ENCODE results near the gene DIO3.
"Not testable (repeated sequence)": the region's sequence is repeated elsewhere in the genome, so short reads cannot be mapped to it uniquely, and the experiment has no call there.

The DIO3 gene

DNA sequence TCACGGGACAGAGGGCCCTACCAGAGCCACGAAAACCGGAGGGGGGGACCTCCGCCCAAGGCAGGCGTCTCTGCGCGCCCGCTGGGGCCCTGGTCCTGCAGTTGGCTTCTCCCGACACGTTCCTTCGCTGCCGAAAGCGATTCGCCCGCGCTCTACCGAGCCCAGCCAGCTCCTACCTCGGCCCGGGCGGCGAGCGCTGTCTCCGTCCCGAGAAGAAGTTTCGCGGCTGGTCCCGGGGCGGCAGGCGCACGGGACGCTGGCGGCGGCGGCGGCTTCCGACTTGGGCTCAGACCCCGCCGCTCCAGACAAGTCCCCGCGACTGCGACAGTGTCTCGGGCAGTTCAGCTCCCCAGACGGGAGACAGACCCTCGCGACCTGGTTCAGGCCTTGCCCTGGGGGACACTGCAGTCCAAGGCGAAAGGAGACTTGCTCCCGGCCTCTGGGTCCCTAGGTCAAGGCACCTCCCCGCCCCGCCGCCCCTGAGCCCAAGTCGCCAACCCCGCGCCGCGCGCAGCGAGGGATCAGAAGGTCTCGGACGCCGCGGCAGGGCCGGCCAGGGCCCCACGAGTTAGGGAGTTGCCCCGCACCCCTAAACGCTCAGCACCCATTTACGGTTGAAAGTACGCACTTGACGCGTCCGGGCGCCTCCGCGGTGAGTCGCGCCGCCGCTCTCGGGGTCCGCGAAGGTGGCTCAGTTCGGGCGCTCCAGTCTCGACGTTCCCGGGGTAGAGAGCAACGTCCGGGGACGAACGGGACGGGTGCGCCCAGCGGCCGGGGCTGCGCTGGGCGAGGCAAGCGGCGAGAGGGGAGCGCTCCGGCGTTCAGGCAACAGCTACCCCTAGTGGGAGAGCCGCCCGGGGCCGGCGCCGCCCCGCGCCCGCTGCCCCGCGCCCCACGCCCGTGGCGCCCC is 1.4 kb upstream of the DIO3 start:
- no peak for DNase-seq

DNA sequence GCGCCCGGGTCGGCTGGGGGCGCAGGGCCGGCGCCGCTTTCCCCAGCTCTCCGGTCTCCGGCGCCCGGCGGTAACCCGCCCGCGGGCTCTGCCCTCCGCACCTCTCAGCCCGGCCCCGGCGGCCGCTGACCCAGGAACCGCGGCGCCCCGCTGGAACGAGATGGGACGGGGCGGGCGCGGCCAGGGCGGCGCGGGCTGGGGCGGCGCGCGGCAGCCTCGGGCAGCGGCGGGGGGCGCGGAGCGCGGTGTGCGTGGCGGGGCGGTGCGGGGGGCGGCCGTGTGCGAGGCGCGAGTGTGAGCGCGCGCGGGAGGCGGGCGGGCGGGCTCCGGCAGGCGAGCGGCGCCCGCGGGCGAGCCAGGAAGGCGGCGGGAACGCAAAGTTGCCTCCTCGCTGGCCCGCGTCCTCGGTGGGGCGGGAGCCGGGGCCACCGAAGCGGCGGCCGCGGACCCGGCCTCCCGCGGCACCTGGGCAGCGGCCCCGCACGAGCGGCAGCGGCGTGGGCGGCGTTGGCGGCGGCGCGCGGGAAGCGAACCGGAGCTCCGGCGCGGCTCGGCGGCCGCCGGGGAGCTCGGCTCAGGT is 671 bp upstream of the DIO3 start:
- no peak for DNase-seq

DNA sequence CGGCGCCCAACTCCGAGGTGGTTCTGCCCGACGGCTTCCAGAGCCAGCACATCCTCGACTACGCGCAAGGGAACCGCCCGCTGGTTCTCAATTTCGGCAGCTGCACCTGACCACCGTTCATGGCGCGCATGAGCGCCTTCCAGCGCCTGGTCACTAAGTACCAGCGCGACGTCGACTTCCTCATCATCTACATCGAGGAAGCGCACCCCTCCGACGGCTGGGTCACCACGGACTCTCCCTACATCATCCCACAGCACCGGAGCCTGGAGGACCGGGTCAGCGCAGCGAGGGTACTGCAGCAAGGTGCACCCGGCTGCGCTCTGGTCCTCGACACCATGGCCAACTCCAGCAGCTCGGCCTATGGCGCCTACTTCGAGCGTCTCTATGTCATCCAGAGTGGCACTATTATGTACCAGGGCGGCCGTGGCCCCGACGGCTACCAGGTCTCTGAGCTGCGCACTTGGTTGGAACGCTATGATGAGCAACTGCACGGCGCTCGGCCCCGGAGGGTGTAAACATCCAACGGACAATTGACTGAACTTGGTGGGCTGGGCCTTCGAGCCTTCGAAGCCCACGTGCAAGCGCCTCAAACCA is 699 bp downstream of the DIO3 start:
- DNase-seq, result no peak

- no peak for DNase-seq
Observed at GRCh38 chr14:101562659-101563351, 1.5 kb downstream of the DIO3 start.

DNA sequence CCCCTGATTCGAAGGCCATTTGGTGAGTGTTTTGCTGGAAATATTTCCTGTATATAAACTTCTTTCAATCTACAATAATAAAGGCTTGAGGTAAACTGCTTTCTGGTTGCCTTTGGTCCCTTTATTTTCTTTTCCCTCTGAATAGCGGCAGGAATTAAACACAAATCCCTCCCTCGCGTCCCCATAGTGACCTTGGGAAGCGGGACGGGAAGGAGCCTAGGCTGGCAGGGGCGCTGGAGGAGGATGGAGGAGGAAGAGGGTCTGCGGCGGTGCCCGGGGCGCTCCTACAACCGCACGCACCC is 2.0 kb downstream of the DIO3 start:
- DNase-seq, result no peak

DNA sequence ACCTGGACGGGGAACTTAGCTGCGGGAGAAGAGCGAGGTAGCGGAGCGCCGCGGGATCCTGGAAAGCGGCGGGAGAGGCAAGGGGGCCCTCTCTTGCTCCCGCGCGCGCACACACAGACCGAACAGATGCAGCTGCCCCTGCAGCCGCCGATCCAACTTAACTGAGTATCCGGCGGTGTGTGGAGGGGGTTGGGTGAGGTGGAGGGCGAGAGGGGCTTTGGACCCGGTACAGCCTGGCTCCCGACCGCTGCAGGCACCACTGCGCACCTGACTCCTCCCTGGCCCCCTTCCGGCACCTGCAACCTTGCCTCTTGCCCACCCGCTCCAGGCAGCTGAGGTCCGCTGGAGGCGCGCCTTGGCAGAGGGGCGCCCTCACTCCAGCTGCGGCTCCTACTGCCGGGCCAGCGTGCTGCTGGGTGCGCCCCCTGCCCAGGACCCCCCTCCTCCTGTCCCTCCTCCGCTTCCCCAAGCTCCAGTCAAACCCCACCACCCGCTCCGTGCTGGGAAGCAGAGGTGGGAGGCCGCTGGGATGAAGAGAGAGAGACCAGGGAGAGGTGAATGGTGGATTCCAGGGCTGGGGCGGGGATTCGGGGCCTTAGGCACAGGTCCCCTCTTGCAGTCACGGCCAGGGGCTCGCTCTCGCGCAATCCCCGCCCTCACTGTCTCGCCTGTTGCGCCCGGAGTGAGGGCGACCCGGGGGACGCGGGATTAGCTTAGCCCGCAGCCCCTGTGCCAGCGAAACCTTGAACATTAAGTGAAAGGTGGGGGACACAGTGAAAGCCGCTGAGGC is 2.6 kb downstream of the DIO3 start:
- DNase-seq, result no peak

- no peak for DNase-seq
Observed at GRCh38 chr14:101564444-101564776, 3.1 kb downstream of the DIO3 start.

- DNase-seq, result no peak
Observed at GRCh38 chr14:101564819-101565698, 3.8 kb downstream of the DIO3 start.

DNA sequence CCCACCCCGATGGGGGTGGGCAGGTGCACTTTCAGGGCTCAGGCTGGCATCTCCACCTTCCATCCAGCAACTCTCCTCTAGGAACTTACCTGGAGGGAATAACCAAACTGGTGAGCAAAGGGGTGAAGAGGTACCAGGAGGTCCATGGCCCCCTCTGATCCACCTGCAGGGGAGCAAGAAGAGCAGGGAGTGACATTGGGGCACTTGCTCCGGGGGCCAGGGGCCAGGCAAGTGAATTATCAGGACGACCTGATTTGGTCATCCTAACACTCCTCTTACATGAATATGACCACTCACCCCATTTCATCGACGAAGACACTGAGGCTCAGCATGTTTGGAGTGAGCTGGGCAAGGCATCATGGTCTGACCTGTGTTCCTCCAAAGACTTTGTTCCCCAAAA is 6.0 kb downstream of the DIO3 start:
- no peak for DNase-seq

- no peak for DNase-seq
Observed at GRCh38 chr14:101571004-101571403, 9.7 kb downstream of the DIO3 start.

DNA sequence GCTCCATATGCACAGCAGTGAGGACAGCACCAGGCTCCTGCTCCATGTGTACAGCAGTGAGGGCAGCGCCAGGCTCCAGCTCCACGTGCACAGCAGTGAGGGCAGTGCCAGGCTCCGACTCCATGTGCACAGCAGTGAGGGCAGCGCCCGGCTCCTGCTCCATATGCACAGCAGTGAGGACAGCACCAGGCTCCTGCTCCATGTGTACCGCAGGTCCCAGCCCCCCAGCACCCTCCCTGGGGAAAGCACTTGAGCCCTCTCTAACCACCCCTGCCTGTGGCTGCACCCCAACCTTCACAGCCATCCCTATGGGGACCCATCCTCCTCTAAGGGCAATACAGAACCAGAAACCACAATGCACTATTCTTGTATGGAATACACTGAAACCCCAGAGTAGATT is 11.2 kb downstream of the DIO3 start:
- DNase-seq, result not testable (repeated sequence)

DNA sequence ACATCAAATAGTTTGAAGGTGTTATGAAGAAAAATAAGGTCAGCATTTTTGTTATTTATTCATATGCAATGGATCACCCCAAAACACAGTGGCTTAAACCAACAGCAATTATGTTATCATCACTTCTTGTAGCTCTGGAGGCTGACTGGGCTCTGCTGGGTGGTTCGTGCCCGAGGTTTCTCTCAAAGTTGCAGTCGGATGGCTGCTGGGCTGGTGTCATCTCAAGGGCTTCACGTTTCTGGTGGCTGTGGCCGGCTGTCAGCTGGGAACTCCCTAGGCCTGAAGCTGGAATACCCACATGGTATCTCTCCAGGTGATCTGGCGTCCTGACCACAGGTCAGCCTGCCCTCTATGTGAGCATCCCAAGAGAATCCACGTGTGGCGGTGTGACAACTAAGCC is 12.0 kb downstream of the DIO3 start:
- no peak for DNase-seq

GRCh38 chr14:101575581-101575980 is 14.3 kb downstream of the DIO3 start:
- DNase-seq, result no peak

- no peak for DNase-seq
Observed at GRCh38 chr14:101577221-101577909, 16.1 kb downstream of the DIO3 start.

DNA sequence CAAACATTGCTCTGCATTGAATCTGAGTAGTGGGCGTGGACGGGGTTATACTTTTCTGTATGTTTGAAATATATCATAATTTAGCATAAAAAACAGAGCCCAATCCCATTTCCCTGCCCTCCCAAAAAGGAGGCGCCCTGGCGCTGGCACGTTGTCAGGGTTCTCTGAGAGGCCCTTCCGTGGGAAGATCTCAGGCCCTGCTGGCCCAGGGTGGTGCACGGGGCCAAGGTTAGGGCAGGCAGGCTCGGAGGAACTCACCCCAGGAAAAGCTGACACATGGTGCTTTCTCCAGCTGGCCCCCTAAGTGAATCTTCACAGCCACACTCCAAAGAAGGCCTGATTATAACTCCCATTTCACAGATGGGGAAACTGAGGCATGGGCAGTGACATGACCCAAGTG is 17.2 kb downstream of the DIO3 start:
- no peak for DNase-seq

GRCh38 chr14:101579372-101580080 is 18.2 kb downstream of the DIO3 start:
- no peak for DNase-seq

DNA sequence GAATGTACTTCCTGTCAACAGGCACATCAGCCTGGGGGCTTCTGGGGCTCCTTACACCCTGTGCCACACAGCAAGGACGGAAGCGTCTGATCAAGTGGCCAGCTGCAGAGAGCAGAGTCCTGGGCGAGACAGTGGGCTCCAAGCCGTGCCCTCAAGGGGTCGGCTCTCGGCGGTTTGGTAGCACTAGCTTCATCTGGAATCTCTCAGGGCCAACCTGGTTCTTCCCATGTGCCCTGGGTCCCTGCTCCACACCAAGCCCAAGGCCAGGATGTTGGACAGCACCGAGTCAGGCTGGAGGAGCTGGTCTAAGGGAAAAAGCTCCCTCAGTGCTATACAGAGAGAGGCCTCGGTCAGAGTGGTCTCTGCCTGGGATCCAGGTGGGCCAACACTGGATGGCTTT is 20.5 kb downstream of the DIO3 start:
- no peak for DNase-seq

DNA sequence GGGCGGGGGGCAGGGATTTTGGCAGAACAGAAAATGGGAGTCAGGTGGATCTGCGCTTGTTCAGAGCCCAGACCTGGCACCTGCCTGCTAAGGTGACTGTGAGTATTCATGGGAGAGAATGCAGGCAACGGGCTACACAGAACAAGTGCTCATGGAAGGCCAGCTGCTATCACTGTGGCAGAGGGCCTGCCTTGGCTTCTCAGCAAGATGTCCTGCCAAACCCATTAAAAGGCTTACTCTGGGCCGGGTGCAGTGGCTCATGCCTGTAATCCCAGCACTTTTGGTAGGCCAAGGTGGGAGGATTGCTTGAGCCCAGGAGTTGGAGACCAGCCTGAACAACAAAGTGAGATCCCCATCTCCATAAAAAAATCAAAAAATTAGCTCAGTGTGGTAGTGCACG is 21.0 kb downstream of the DIO3 start:
- no peak for DNase-seq

- DNase-seq, result no peak
Observed at GRCh38 chr14:101583006-101583714, 21.9 kb downstream of the DIO3 start.

DNA sequence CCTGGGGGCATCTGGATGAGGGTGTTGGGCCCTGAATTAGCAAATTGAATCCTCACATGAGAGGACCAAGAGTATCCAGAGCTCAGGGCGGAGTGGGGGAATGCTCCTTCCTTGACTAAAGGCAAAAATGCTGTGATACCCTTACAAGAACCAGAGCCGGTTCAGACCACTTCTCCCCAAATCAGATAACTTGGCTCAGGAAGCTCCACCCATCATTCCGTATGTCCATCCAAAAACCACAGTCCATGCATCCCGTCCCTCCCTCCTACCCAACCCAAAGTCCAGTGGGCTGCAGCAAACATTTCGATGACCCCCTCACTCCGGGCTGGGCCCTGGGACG is 22.4 kb downstream of the DIO3 start:
- DNase-seq, result no peak

Measured in activated CD8-positive, alpha-beta memory T cell treated with anti-CD3 and anti-CD28 coated beads, Interleukin-2, amount 50 U/mL, for 4 hours (primary cell).